Measurements from ENCODE around the gene ATOH8. TPM values are rescaled to one million over a fixed set of nuclear protein-coding genes. Genes with fewer than 3 reads are reported as not detected.

ATOH8 gene
- total and polyA plus RNA-seq, 2 donors (not counting 1 experiment from before 2014, with no cell fraction given): not detected

- POLR2A ChIA-PET: interaction anchor here (0.6 kb wide), 1 partner anchor 77 kb away, joined by 3 read pairs; no protein-coding TSS in a partner anchor
- H3K27me3 Mint-ChIP-seq: peaks cover 11% of the 10 kb centered on the region
- Histone ChIP-seq H3K4me2 (replicated peaks; ENCODE audit: low read depth, low read length, poor library complexity, severe bottlenecking) (no peak overlapping the region), H3K4me3 (ENCODE audit: control extremely low read depth in 1 of 5, extremely low read depth in 1 of 5, insufficient read depth in 1 of 5, low read depth in 2 of 5, low read length in 4 of 5) (no peak overlapping the region), H3K79me2 (ENCODE audit: control insufficient read depth, insufficient read depth, low read length) (no peaks in the 10 kb centered on the region), H3K27me3 (replicated peaks in 1 of 4; ENCODE audit: control extremely low read depth in 1 of 4, control insufficient read depth in 3 of 4, insufficient read depth in 4 of 4, low read length in 3 of 4) (peaks cover 0 to 9% (median 1%) of the 10 kb centered on the region in 4 experiments), H3K36me3 (replicated peaks in 1 of 2; ENCODE audit: control extremely low read depth in 1 of 2, control insufficient read depth in 1 of 2, extremely low read depth in 1 of 2, insufficient read depth in 2 of 2, low read length in 1 of 2) (no peaks in the 10 kb centered on the region), H3K9ac (ENCODE audit: low read length) (no peak overlapping the region), H3K4me1 (ENCODE audit: control insufficient read depth in 2 of 2, insufficient read depth in 2 of 2, low read length in 2 of 2) (no peaks in the 10 kb centered on the region), H4K20me1 (ENCODE audit: control insufficient read depth, insufficient read depth, low read length, poor library complexity, severe bottlenecking) (no peaks in the 10 kb centered on the region), H3K27ac (ENCODE audit: low read length in 2 of 2) (no peak overlapping the region), H2AFZ (ENCODE audit: insufficient read depth, low read depth, low read length, poor library complexity, severe bottlenecking) (no peak overlapping the region), H3K9me3 (ENCODE audit: control extremely low read depth in 1 of 3, control insufficient read depth in 2 of 3, insufficient read depth in 1 of 3, low read length in 2 of 3) (no peaks in the 10 kb centered on the region)
- no peak for ATAC-seq (ENCODE audit: low read depth)
- CTCF ChIA-PET: interaction anchor here (0.8 to 24.3 kb wide), 15 partner anchors 15 to 276 kb away, joined by 3 to 528 read pairs (median 5); partner anchors contain the start of gene ATOH8
- DNase-seq: no peak
- no peaks in the 10 kb centered on the region for H3K9me3 Mint-ChIP-seq (ENCODE audit: insufficient read depth)
- intact Hi-C loops (cut with micrococcal nuclease): no loop called here
- no peak for TF ChIP-seq EZH2 (IDR thresholded peaks at IDR 0.05; ENCODE audit: borderline replicate concordance, insufficient read depth, low read depth, low read length, poor library complexity, severe bottlenecking)
- no peak for TF ChIP-seq CTCF (IDR thresholded peaks at IDR 0.05)
- WGBS (ENCODE audit: insufficient coverage): 86% methylated on average over 8 of the region's 10 CpGs
- H3K4me3 Mint-ChIP-seq: no peak overlapping the region
- H3K27ac Mint-ChIP-seq: no peak overlapping the region
- no peaks in the 10 kb centered on the region for H3K4me1 Mint-ChIP-seq
Measured at GRCh38 chr2:85812094-85812735, 58.4 kb downstream of the ATOH8 start.
